Astrocyte of the cerebellum (primary cell): Measurements from ENCODE around the gene DAAM1.

Experiments
- DNase-seq: peaks from one replicate; pipeline ENCODE4 v3.0.0-alpha.2; 2011; ENCODE audit warnings: low read depth
- H3K4me3 ChIP-seq: 2 replicates; pipeline ENCODE4 v1.5.1; 2011; ENCODE audit warnings: mild to moderate bottlenecking, low read depth, low read length, moderate library complexity
- in situ Hi-C: cut with HindIII; loops from 2 replicates; pipeline ENCODE4 v1.10.0; 2017; ENCODE audit warnings: low sequenced_read_pairs
- TF ChIP-seq, protein P1 (sequence below): IDR thresholded peaks from 2 replicates; pipeline ENCODE4 v1.5.1; 2012; ENCODE audit warnings: low read length, low read depth, moderate library complexity, mild to moderate bottlenecking; ENCODE audit errors: missing control alignments

Gene DAAM1

DNA sequence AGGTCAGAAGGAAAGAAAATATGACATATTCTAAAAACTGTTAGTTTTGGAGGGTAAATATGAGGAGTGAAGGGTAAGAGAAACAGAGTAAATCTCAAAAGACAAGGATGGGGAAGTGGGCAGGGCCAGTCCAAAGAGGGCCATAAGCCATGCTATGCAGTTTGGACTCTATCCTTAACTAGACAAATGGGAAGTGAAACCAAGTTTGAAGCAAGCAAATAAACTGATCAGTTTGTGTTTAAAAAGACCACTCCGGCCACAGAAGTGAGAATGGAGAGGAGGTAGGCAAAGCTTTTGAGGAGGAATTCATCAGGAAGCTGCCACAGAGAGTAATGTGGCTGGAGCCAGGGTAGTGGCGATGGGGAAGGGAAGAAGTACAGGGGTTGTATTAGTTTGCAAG lies 37.5 kb upstream of the DAAM1 start:
- in situ Hi-C loops, result no loop called here
- no peak overlapping the region for H3K4me3 ChIP-seq
- TF ChIP-seq, protein P1, sequence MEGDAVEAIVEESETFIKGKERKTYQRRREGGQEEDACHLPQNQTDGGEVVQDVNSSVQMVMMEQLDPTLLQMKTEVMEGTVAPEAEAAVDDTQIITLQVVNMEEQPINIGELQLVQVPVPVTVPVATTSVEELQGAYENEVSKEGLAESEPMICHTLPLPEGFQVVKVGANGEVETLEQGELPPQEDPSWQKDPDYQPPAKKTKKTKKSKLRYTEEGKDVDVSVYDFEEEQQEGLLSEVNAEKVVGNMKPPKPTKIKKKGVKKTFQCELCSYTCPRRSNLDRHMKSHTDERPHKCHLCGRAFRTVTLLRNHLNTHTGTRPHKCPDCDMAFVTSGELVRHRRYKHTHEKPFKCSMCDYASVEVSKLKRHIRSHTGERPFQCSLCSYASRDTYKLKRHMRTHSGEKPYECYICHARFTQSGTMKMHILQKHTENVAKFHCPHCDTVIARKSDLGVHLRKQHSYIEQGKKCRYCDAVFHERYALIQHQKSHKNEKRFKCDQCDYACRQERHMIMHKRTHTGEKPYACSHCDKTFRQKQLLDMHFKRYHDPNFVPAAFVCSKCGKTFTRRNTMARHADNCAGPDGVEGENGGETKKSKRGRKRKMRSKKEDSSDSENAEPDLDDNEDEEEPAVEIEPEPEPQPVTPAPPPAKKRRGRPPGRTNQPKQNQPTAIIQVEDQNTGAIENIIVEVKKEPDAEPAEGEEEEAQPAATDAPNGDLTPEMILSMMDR, result no peak
- DNase-seq, result no peak

- DNase-seq, result no peak
- TF ChIP-seq, protein P1, result no peak
- in situ Hi-C loops, result no loop called here
- no peak overlapping the region for H3K4me3 ChIP-seq
Measured at GRCh38 chr14:59154373-59154772, 34.1 kb upstream of the DAAM1 start.

GRCh38 chr14:59155886-59156285 lies 32.6 kb upstream of the DAAM1 start:
- no peak overlapping the region for H3K4me3 ChIP-seq
- no peak for DNase-seq
- TF ChIP-seq, protein P1, result no peak
- in situ Hi-C loops, result no loop called here

DNA sequence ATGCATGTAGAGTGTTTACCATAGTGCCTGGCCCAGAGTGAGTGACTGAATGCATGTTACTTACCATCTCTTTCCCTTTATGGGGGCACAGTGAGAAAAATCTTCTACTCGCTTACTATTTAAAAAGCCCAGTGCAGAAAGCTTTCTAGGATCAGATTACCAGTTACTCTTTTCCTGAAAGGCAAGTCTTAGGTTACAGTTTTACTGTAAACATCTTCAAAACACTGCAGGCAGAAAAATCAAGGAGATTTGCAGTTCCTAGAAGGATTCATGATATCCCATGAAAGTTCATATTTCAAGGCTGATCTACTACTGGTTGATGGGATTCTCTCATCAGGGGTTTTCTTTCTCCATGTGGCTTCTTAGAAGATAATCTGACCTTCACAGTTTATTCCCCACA lies 29.3 kb upstream of the DAAM1 start:
- DNase-seq, result no peak
- TF ChIP-seq, protein P1, result no peak
- H3K4me3 ChIP-seq, result no peak overlapping the region
- in situ Hi-C loops, result no loop called here

- in situ Hi-C loops, result no loop called here
- TF ChIP-seq, protein P1, result no peak
- H3K4me3 ChIP-seq, result no peak overlapping the region
- no peak for DNase-seq
Measured at GRCh38 chr14:59160506-59160905, 28.0 kb upstream of the DAAM1 start.

GRCh38 chr14:59161561-59162175 lies 26.8 kb upstream of the DAAM1 start:
- DNase-seq, result peak; percentile 22
- TF ChIP-seq, protein P1, result no peak
- peak overlapping the region; percentile 6 for H3K4me3 ChIP-seq
- in situ Hi-C loops, result no loop called here
